NT2/D1 (cell line): ENCODE measurements around the gene YEATS2.

Experiments
- DNase-seq: peaks from one replicate; pipeline ENCODE4 v3.0.0-alpha.2; 2011; ENCODE audit warnings: low read depth, low spot score
- H3K27me3 ChIP-seq: 2 replicates; pipeline ENCODE4 v1.6.0; 2011; ENCODE audit warnings: mild to moderate bottlenecking; ENCODE audit not compliant: insufficient read length, insufficient read depth
- H3K36me3 ChIP-seq: 2 replicates; pipeline ENCODE4 v1.6.1; 2011; ENCODE audit warnings: mild to moderate bottlenecking, low read length, mixed read lengths; ENCODE audit not compliant: insufficient read depth, insufficient read length
- H3K4me1 ChIP-seq: 2 replicates; pipeline ENCODE4 v1.5.1; 2011; ENCODE audit not compliant: insufficient read depth, insufficient read length
- H3K4me3 ChIP-seq: 2 replicates; pipeline ENCODE4 v1.5.1; 2011; ENCODE audit warnings: low read depth; ENCODE audit not compliant: insufficient read length
- H3K9ac ChIP-seq: 2 replicates; pipeline ENCODE4 v1.6.0; 2011; ENCODE audit warnings: low read depth; ENCODE audit not compliant: insufficient read length
- H3K9me3 ChIP-seq: 2 replicates; pipeline ENCODE4 v1.5.1; 2011; ENCODE audit warnings: mild to moderate bottlenecking, low read length; ENCODE audit not compliant: insufficient read depth
- SUZ12 ChIP-seq: IDR thresholded peaks from 2 replicates; pipeline ENCODE4 v1.6.1; 2011; ENCODE audit not compliant: insufficient read length, insufficient read depth; ENCODE audit errors: extremely low read depth
- YY1 ChIP-seq: IDR thresholded peaks from 2 replicates; pipeline ENCODE4 v1.6.1; 2011; ENCODE audit not compliant: insufficient read length, insufficient read depth
- ZNF274 ChIP-seq: IDR thresholded peaks from 2 replicates; pipeline ENCODE4 v1.6.1; 2011; ENCODE audit warnings: mild to moderate bottlenecking, low read depth, low read length

YEATS2 gene

GRCh38 chr3:183718012-183718411 is 20.4 kb downstream of the YEATS2 start:
- TF ChIP-seq ZNF274 (no peak), YY1 (no peak), SUZ12 (no peak)
- H3K4me3 ChIP-seq = no peak overlapping the region
- H3K4me1 ChIP-seq = no peaks in the 10 kb centered on the region

GRCh38 chr3:183725387-183725786 is 27.8 kb downstream of the YEATS2 start:
- DNase-seq = no peak
- Histone ChIP-seq H3K4me3 (no peak overlapping the region), H3K9me3 (no peaks in the 10 kb centered on the region), H3K4me1 (no peaks in the 10 kb centered on the region), H3K36me3 (peaks cover 96% of the 10 kb centered on the region), H3K9ac (no peak overlapping the region), H3K27me3 (no peaks in the 10 kb centered on the region)
- TF ChIP-seq YY1 = no peak
- TF ChIP-seq SUZ12 = no peak
- no peak for TF ChIP-seq ZNF274

More at GRCh38 chr3:183718012-183718411, 20.4 kb downstream of the YEATS2 start:
- Histone ChIP-seq H3K36me3 (peaks cover 77% of the 10 kb centered on the region), H3K9ac (no peak overlapping the region), H3K9me3 (no peaks in the 10 kb centered on the region), H3K27me3 (no peaks in the 10 kb centered on the region)
- DNase-seq = no peak

- Histone ChIP-seq H3K4me3 (no peak overlapping the region), H3K36me3 (peaks cover 92% of the 10 kb centered on the region)
- TF ChIP-seq YY1 (no peak), ZNF274 (no peak), SUZ12 (no peak)
Measured at GRCh38 chr3:183728204-183728603, 30.6 kb downstream of the YEATS2 start.

GRCh38 chr3:183730361-183730760 is 32.8 kb downstream of the YEATS2 start:
- H3K4me1 ChIP-seq = no peaks in the 10 kb centered on the region
- TF ChIP-seq SUZ12 = no peak
- no peaks in the 10 kb centered on the region for H3K9me3 ChIP-seq
- DNase-seq = no peak
- H3K27me3 ChIP-seq = no peaks in the 10 kb centered on the region
- H3K4me3 ChIP-seq = no peak overlapping the region
- H3K9ac ChIP-seq = no peak overlapping the region
- H3K36me3 ChIP-seq = peaks cover 91% of the 10 kb centered on the region

More at GRCh38 chr3:183728204-183728603, 30.6 kb downstream of the YEATS2 start:
- H3K27me3 ChIP-seq = no peaks in the 10 kb centered on the region
- H3K9ac ChIP-seq = no peak overlapping the region
- H3K9me3 ChIP-seq = no peaks in the 10 kb centered on the region
- H3K4me1 ChIP-seq = no peaks in the 10 kb centered on the region
- no peak for DNase-seq

- Histone ChIP-seq H3K36me3 (peaks cover 90% of the 10 kb centered on the region), H3K4me1 (no peaks in the 10 kb centered on the region), H3K9ac (no peak overlapping the region), H3K27me3 (no peaks in the 10 kb centered on the region), H3K4me3 (no peak overlapping the region), H3K9me3 (no peaks in the 10 kb centered on the region)
- DNase-seq = no peak
- TF ChIP-seq ZNF274 = no peak
- no peak for TF ChIP-seq YY1
- no peak for TF ChIP-seq SUZ12
Measured at GRCh38 chr3:183731611-183732010, 34.0 kb downstream of the YEATS2 start.

- Histone ChIP-seq H3K9me3 (peaks cover 7% of the 10 kb centered on the region; the same call in 1 of the 2 replicates), H3K4me3 (no peak overlapping the region), H3K9ac (no peak overlapping the region), H3K27me3 (no peaks in the 10 kb centered on the region), H3K4me1 (no peaks in the 10 kb centered on the region), H3K36me3 (peaks cover 87% of the 10 kb centered on the region)
- no peak for TF ChIP-seq SUZ12
- TF ChIP-seq YY1 = no peak
- TF ChIP-seq ZNF274 = no peak
- no peak for DNase-seq
Measured at GRCh38 chr3:183733553-183733952, 36.0 kb downstream of the YEATS2 start.

GRCh38 chr3:183734750-183735494 is 37.3 kb downstream of the YEATS2 start:
- peaks cover 7% of the 10 kb centered on the region; the same call in 1 of the 2 replicates for H3K9me3 ChIP-seq
- H3K36me3 ChIP-seq = peaks cover 74% of the 10 kb centered on the region
- H3K4me3 ChIP-seq = no peak overlapping the region
- H3K27me3 ChIP-seq = no peaks in the 10 kb centered on the region
- TF ChIP-seq SUZ12 (no peak), ZNF274 (no peak), YY1 (no peak)
- H3K9ac ChIP-seq = no peak overlapping the region
- no peak for DNase-seq
- H3K4me1 ChIP-seq = no peaks in the 10 kb centered on the region
